Fibroblast of lung (primary cell): ENCODE data around the gene BLOC1S4. TPM values are rescaled to one million over a fixed set of nuclear protein-coding genes. Genes with fewer than 3 reads are reported as not detected.
"Not testable (repeated sequence)": the region's sequence is repeated elsewhere in the genome, so short reads cannot be mapped to it uniquely, and the experiment has no call there.

ENCODE experiments used
- DNase-seq, 2 donors: peaks; one replicate each; pipeline versions ENCODE4 v3.0.0 to v3.0.0-alpha.2; 2010; ENCODE audit warnings: low read depth in 2 of 2
- H2AFZ ChIP-seq: 2 replicates; pipeline ENCODE4 v1.5.1; 2012; ENCODE audit warnings: low read length, control low read depth, inconsistent platforms
- H3K27ac ChIP-seq: 2 replicates; pipeline ENCODE4 v1.5.1; 2011; ENCODE audit warnings: low read length, control low read depth; ENCODE audit not compliant: insufficient read depth
- H3K27me3 ChIP-seq: 2 replicates; pipeline ENCODE4 v1.5.1; 2011; ENCODE audit warnings: mild to moderate bottlenecking, low read length; ENCODE audit not compliant: control insufficient read depth, insufficient read depth
- H3K36me3 ChIP-seq: 2 replicates; pipeline ENCODE4 v1.5.1; 2011; ENCODE audit warnings: low read length; ENCODE audit not compliant: control insufficient read depth, insufficient read depth
- H3K4me1 ChIP-seq: 2 replicates; pipeline ENCODE4 v1.5.1; 2011; ENCODE audit warnings: low read length; ENCODE audit not compliant: control insufficient read depth, insufficient read depth; ENCODE audit errors: extremely low read depth
- H3K4me2 ChIP-seq: 2 replicates; pipeline ENCODE4 v1.5.1; 2011; ENCODE audit warnings: low read length, control low read depth; ENCODE audit not compliant: insufficient read depth; ENCODE audit errors: extremely low read depth
- H3K4me3 ChIP-seq, 4 experiments: fragments of 200-600 bp in 1 of 4; sonication (generic) in 1 of 4; replicated peaks in 1 of 4; 2 replicates each; pipeline ENCODE4 v1.5.1; 2011 to 2016; ENCODE audit warnings: low read length in 4 of 4, low read depth in 3 of 4, mild to moderate bottlenecking in 3 of 4, control low read depth in 2 of 4, inconsistent platforms in 1 of 4, mixed read lengths in 1 of 4; ENCODE audit not compliant: insufficient read depth in 1 of 4; ENCODE audit errors: control extremely low read depth in 1 of 4
- H3K79me2 ChIP-seq: 2 replicates; pipeline ENCODE4 v1.5.1; 2012; ENCODE audit warnings: mild to moderate bottlenecking, low read length, inconsistent platforms; ENCODE audit not compliant: control insufficient read depth, insufficient read depth
- H3K9ac ChIP-seq: 2 replicates; pipeline ENCODE4 v1.5.1; 2011; ENCODE audit warnings: mild to moderate bottlenecking, low read length, control low read depth; ENCODE audit not compliant: insufficient read depth
- H3K9me3 ChIP-seq: 2 replicates; pipeline ENCODE4 v1.5.1; 2012; ENCODE audit warnings: low read depth, low read length; ENCODE audit not compliant: control insufficient read depth, insufficient read depth
- H4K20me1 ChIP-seq: 2 replicates; pipeline ENCODE4 v1.5.1; 2011; ENCODE audit warnings: low read length; ENCODE audit not compliant: control insufficient read depth, insufficient read depth; ENCODE audit errors: extremely low read depth
- CTCF ChIP-seq, 2 donors: IDR thresholded peaks in 1 of 2; conservative IDR thresholded peaks in 1 of 2; 1 replicate in 1 of 2; 2 replicates in 1 of 2; pipeline ENCODE4 v1.5.1; 2011 to 2012; ENCODE audit warnings: low read length in 2 of 2, control low read depth in 1 of 2, inconsistent platforms in 1 of 2, low read depth in 1 of 2, mild to moderate bottlenecking in 1 of 2
- EZH2 ChIP-seq: IDR thresholded peaks from 2 replicates; pipeline ENCODE4 v1.5.1; 2012; ENCODE audit warnings: low read length, control low read depth, mild to moderate bottlenecking; ENCODE audit errors: missing control alignments
- polyA plus RNA-seq, 2 donors: library from polyadenylated mRNA; depleted of rRNA in 1 of 2; stranded (reverse) in 1 of 2; unstranded in 1 of 2; fragments of >200 nt; gene quantifications; 2 replicates each; pipeline ENCODE4 v1.2.1, GENCODE V29; 2011 to 2012; ENCODE audit warnings: missing spikeins in 1 of 2
- total RNA-seq: library from RNA; depleted of rRNA; stranded (reverse); fragments of >200 nt; gene quantifications from 2 replicates; pipeline ENCODE4 v1.2.1, GENCODE V29; 2014

BLOC1S4 gene
- total and polyA plus RNA-seq, 2 donors (not counting 1 experiment from before 2014, with no cell fraction given): 12.2 to 13.5 TPM

DNA sequence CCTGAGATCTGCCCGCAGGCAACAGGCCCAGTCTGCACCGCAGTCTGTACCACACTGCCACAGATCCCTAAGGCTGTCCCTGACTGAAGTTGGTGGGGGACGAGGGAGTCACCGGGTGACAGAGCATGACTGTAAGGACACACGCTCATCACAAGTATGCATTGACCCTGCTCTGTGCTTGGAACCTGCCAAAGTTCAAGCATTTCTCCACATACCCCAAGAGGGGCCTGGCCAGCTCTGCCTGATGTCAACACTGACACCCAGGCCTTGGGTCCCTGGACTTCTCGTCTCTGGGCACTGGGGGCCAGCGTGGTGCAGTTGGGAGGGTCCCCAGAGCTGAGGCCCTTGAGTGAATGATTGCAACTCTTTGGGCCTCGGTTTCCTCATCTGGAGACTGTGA, 7.9 kb downstream of the BLOC1S4 start:
- Histone ChIP-seq H3K4me1 (no peaks in the 10 kb centered on the region), H3K9ac (no peak overlapping the region), H3K36me3 (no peaks in the 10 kb centered on the region), H3K27ac (no peak overlapping the region), H3K9me3 (no peaks in the 10 kb centered on the region), H3K4me2 (no peak overlapping the region), H4K20me1 (no peaks in the 10 kb centered on the region), H3K4me3 (no peak overlapping the region), H3K27me3 (no peaks in the 10 kb centered on the region), H2AFZ (no peak overlapping the region), H3K79me2 (no peaks in the 10 kb centered on the region)
- no peak for TF ChIP-seq CTCF (conservative IDR thresholded peaks at IDR 0.05 in 1 of 2, IDR thresholded peaks at IDR 0.05 in 1 of 2; ENCODE audit: low read depth in 1 of 2, low read length in 2 of 2)
- TF ChIP-seq EZH2: no peak
- no peak for DNase-seq

GRCh38 chr4:6724421-6725111, 8.6 kb downstream of the BLOC1S4 start:
- DNase-seq: peak in 1 of 2 donors; percentile 74
- H3K4me2 ChIP-seq: no peak overlapping the region
- H2AFZ ChIP-seq: no peak overlapping the region

GRCh38 chr4:6725427-6725961, 9.5 kb downstream of the BLOC1S4 start:
- H3K4me1 ChIP-seq, H3K27ac ChIP-seq, H2AFZ ChIP-seq, H3K9me3 ChIP-seq, H3K4me2 ChIP-seq, H3K27me3 ChIP-seq, H4K20me1 ChIP-seq, H3K9ac ChIP-seq, H3K79me2 ChIP-seq, DNase-seq, H3K36me3 ChIP-seq, H3K4me3 ChIP-seq: not testable (repeated sequence)

More at GRCh38 chr4:6724421-6725111, 8.6 kb downstream of the BLOC1S4 start:
- no peak overlapping the region for H3K9ac ChIP-seq
- no peak overlapping the region for H3K4me3 ChIP-seq
- H3K27ac ChIP-seq: no peak overlapping the region
- H3K27me3 ChIP-seq: no peaks in the 10 kb centered on the region
- H3K4me1 ChIP-seq: no peaks in the 10 kb centered on the region
- no peaks in the 10 kb centered on the region for H3K36me3 ChIP-seq
- H3K9me3 ChIP-seq: no peaks in the 10 kb centered on the region
- H3K79me2 ChIP-seq: no peaks in the 10 kb centered on the region
- no peak for TF ChIP-seq CTCF (conservative IDR thresholded peaks at IDR 0.05 in 1 of 2, IDR thresholded peaks at IDR 0.05 in 1 of 2; ENCODE audit: low read depth in 1 of 2, low read length in 2 of 2)
- no peak for TF ChIP-seq EZH2
- no peaks in the 10 kb centered on the region for H4K20me1 ChIP-seq
